Nephron (organoid): ENCODE data around the gene DOCK3.

ENCODE experiments used
- H3K27ac Mint-ChIP-seq, 3 experiments: 2 replicates each; pipeline ENCODE4 v1.8.0; 2020; ENCODE audit warnings: mixed read lengths in 3 of 3, mild to moderate bottlenecking in 2 of 3, moderate library complexity in 1 of 3
- H3K27me3 Mint-ChIP-seq: 2 replicates; pipeline ENCODE4 v1.8.0; 2021; ENCODE audit warnings: low read depth, mild to moderate bottlenecking, moderate library complexity, mixed read lengths
- H3K36me3 Mint-ChIP-seq: 2 replicates; pipeline ENCODE4 v1.8.0; 2020; ENCODE audit warnings: low read depth, mixed read lengths
- H3K4me1 Mint-ChIP-seq: 2 replicates; pipeline ENCODE4 v1.8.0; 2020; ENCODE audit warnings: mixed read lengths
- H3K4me3 Mint-ChIP-seq, 3 experiments: 2 replicates each; pipeline ENCODE4 v1.8.0; 2020; ENCODE audit warnings: mild to moderate bottlenecking in 3 of 3, mixed read lengths in 3 of 3, moderate library complexity in 2 of 3
- H3K9me3 Mint-ChIP-seq: 2 replicates; pipeline ENCODE4 v1.8.0; 2020; ENCODE audit warnings: mixed read lengths
- CTCF ChIP-seq, 3 experiments: fragments of 200-600 bp; sonication (generic); IDR thresholded peaks; one replicate each; pipeline ENCODE4 v1.5.0; 2021; ENCODE audit warnings: antibody characterized with exemption in 3 of 3; ENCODE audit not compliant: unreplicated experiment in 3 of 3

DOCK3 gene

GRCh38 chr3:50628601-50629000 lies 46.1 kb upstream of the DOCK3 start:
- peaks cover 29% of the 10 kb centered on the region for H3K4me1 Mint-ChIP-seq
- no peak for TF ChIP-seq CTCF (IDR thresholded peaks at IDR 0.05; ENCODE audit: unreplicated experiment in 3 of 3)
- H3K36me3 Mint-ChIP-seq: peaks cover 4% of the 10 kb centered on the region
- H3K4me3 Mint-ChIP-seq: no peak overlapping the region
- H3K27me3 Mint-ChIP-seq: peaks cover 13% of the 10 kb centered on the region
- no peak overlapping the region for H3K27ac Mint-ChIP-seq
- H3K9me3 Mint-ChIP-seq: no peaks in the 10 kb centered on the region

GRCh38 chr3:50630394-50630793 lies 44.3 kb upstream of the DOCK3 start:
- no peaks in the 10 kb centered on the region for H3K9me3 Mint-ChIP-seq
- TF ChIP-seq CTCF (IDR thresholded peaks at IDR 0.05; ENCODE audit: unreplicated experiment in 3 of 3): no peak
- H3K27ac Mint-ChIP-seq: no peak overlapping the region
- no peak overlapping the region for H3K4me3 Mint-ChIP-seq
- peaks cover 29% of the 10 kb centered on the region for H3K4me1 Mint-ChIP-seq
- no peaks in the 10 kb centered on the region for H3K36me3 Mint-ChIP-seq
- H3K27me3 Mint-ChIP-seq: peaks cover 13% of the 10 kb centered on the region

GRCh38 chr3:50630877-50631276 lies 43.9 kb upstream of the DOCK3 start:
- no peaks in the 10 kb centered on the region for H3K36me3 Mint-ChIP-seq
- H3K9me3 Mint-ChIP-seq: no peaks in the 10 kb centered on the region
- no peak for TF ChIP-seq CTCF (IDR thresholded peaks at IDR 0.05; ENCODE audit: unreplicated experiment in 3 of 3)
- peaks cover 29% of the 10 kb centered on the region for H3K4me1 Mint-ChIP-seq
- peaks cover 13% of the 10 kb centered on the region for H3K27me3 Mint-ChIP-seq
- peak overlapping the region in 1 of 3 experiments; percentile 58 for H3K27ac Mint-ChIP-seq
- H3K4me3 Mint-ChIP-seq: no peak overlapping the region

GRCh38 chr3:50632450-50632849 lies 42.3 kb upstream of the DOCK3 start:
- Mint-ChIP-seq H3K9me3 (no peaks in the 10 kb centered on the region), H3K4me1 (peaks cover 37% of the 10 kb centered on the region), H3K36me3 (no peaks in the 10 kb centered on the region), H3K4me3 (peak overlapping the region in 1 of 3 experiments; percentile 7), H3K27me3 (peaks cover 13% of the 10 kb centered on the region), H3K27ac (peak overlapping the region; percentile 70 to 91 (median 82))
- no peak for TF ChIP-seq CTCF (IDR thresholded peaks at IDR 0.05; ENCODE audit: unreplicated experiment in 3 of 3)

- Mint-ChIP-seq H3K4me1 (peaks cover 42% of the 10 kb centered on the region), H3K9me3 (no peaks in the 10 kb centered on the region), H3K4me3 (no peak overlapping the region)
These were observed 41.4 kb upstream of the DOCK3 start for GRCh38 chr3:50633230-50633790.

More at GRCh38 chr3:50633230-50633790, 41.4 kb upstream of the DOCK3 start:
- H3K27ac Mint-ChIP-seq: peak overlapping the region; percentile 70 to 91 (median 82)
- H3K27me3 Mint-ChIP-seq: peaks cover 13% of the 10 kb centered on the region
- TF ChIP-seq CTCF (IDR thresholded peaks at IDR 0.05; ENCODE audit: unreplicated experiment in 3 of 3): no peak
- no peaks in the 10 kb centered on the region for H3K36me3 Mint-ChIP-seq
